Activated naive CD4-positive, alpha-beta T cell treated with anti-CD3 and anti-CD28 coated beads, Interleukin-2, amount 10 ng/mL, durations not matched to agents 7 days and 5 days (primary cell): ENCODE data around the gene ACP3.
"Not testable (repeated sequence)": the region's sequence is repeated elsewhere in the genome, so short reads cannot be mapped to it uniquely, and the experiment has no call there.

Source experiments
- CTCF ChIA-PET: fragments of 350-600 bp; sonication (Branson Sonifier 250); formaldehyde crosslinking; loops from one replicate; lab custom pipeline; 2021; ENCODE audit warnings: antibody characterized with exemption; lab: Charles Lee
- DNase-seq: peaks from one replicate; pipeline ENCODE4 v3.0.0-alpha.2; 2020
- H3K27ac Mint-ChIP-seq: one replicate; pipeline ENCODE4 v1.8.0; 2021; ENCODE audit warnings: mild to moderate bottlenecking, moderate library complexity, mixed read lengths
- H3K27me3 Mint-ChIP-seq: one replicate; pipeline ENCODE4 v1.8.0; 2021; ENCODE audit warnings: mild to moderate bottlenecking, mixed read lengths
- H3K36me3 Mint-ChIP-seq: one replicate; pipeline ENCODE4 v1.8.0; 2021; ENCODE audit warnings: mixed read lengths
- H3K4me1 Mint-ChIP-seq: one replicate; pipeline ENCODE4 v1.8.0; 2021; ENCODE audit warnings: mixed read lengths
- H3K4me3 Mint-ChIP-seq: one replicate; pipeline ENCODE4 v1.8.0; 2021; ENCODE audit warnings: mild to moderate bottlenecking, moderate library complexity, mixed read lengths
- H3K9me3 Mint-ChIP-seq: one replicate; pipeline ENCODE4 v1.8.0; 2021; ENCODE audit warnings: mixed read lengths

ACP3 gene

DNA sequence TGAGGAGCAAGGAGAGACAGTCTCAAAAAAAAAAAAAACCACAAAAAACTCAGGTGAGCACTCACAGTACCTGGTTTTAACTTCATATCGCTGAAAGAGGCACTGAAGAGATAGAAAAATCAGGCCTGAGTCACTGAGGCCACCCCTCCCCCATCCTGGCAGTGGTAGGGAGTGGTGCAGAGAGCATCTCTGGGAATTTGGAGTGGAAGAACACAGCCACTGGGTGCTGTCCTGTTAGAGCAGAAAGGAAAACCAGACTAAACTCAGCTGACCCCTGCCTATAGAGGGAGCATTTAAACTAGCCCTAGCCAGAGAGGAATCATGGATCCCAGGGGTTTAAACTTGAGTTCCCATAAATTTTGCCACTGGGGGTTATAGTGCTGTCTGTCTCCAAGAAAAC is 77.9 kb downstream of the ACP3 start:
- no peaks in the 10 kb centered on the region for H3K36me3 Mint-ChIP-seq
- no peaks in the 10 kb centered on the region for H3K4me1 Mint-ChIP-seq
- H3K27me3 Mint-ChIP-seq = no peaks in the 10 kb centered on the region
- CTCF ChIA-PET = interaction anchor here (1.1 to 6.1 kb wide), 2 partner anchors 15 to 44 kb away, joined by 3 to 61 read pairs; no protein-coding TSS in a partner anchor
- H3K9me3 Mint-ChIP-seq = no peaks in the 10 kb centered on the region
- H3K4me3 Mint-ChIP-seq = no peak overlapping the region
- no peak for DNase-seq
- H3K27ac Mint-ChIP-seq = no peak overlapping the region

DNA sequence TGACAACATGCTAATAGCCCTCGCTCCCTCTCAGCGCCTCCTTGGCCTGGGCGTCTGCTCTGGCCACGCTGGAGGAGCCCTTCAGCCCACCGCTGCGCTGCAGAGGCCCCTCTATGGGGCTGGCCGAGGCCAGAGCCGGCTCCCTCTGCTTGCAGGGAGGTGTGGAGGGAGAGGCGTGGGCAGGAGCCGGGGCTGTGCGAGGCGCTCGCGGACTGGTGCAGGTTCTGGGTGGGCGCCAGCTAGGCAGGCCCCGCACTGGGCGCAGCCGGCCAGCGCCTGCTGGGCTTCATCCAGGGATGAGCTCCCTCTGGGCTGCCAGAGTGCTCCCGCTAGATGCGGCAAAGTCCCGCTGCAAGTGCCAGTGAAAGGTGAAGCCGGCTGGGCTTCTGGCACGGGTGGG is 79.0 kb downstream of the ACP3 start:
- Mint-ChIP-seq H3K4me1 (no peaks in the 10 kb centered on the region), H3K27me3 (peaks cover 4% of the 10 kb centered on the region), H3K36me3 (no peaks in the 10 kb centered on the region), H3K27ac (no peak overlapping the region), H3K9me3 (no peaks in the 10 kb centered on the region), H3K4me3 (no peak overlapping the region)
- CTCF ChIA-PET = interaction anchor here (1.2 to 6.1 kb wide), 2 partner anchors 45 to 139 kb away, joined by 3 to 61 read pairs; no protein-coding TSS in a partner anchor
- DNase-seq = no peak

DNA sequence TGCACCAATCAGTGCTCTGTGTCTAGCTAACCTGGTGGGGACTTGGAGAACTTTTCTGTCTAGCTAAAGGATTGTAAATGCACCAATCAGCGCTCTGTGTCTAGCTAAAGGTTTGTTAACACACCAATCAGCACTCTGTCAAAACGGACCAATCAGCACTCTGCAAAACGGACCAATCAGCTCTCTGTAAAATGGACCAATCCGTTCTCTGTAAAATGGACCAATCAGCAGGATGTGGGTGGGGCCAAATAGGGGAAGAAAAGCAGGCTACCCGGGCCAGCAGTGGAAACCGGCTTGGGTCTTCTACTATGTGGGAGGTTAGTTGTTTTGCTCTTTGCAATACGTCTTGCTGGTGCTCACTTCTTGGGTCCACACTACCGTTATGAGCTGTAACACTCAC is 79.6 kb downstream of the ACP3 start:
- not testable (repeated sequence) for H3K27ac Mint-ChIP-seq, H3K4me1 Mint-ChIP-seq, DNase-seq, H3K27me3 Mint-ChIP-seq, H3K9me3 Mint-ChIP-seq, H3K36me3 Mint-ChIP-seq, H3K4me3 Mint-ChIP-seq
- CTCF ChIA-PET = interaction anchor here (1.2 to 6.1 kb wide), 2 partner anchors 46 to 140 kb away, joined by 3 to 61 read pairs; no protein-coding TSS in a partner anchor

DNA sequence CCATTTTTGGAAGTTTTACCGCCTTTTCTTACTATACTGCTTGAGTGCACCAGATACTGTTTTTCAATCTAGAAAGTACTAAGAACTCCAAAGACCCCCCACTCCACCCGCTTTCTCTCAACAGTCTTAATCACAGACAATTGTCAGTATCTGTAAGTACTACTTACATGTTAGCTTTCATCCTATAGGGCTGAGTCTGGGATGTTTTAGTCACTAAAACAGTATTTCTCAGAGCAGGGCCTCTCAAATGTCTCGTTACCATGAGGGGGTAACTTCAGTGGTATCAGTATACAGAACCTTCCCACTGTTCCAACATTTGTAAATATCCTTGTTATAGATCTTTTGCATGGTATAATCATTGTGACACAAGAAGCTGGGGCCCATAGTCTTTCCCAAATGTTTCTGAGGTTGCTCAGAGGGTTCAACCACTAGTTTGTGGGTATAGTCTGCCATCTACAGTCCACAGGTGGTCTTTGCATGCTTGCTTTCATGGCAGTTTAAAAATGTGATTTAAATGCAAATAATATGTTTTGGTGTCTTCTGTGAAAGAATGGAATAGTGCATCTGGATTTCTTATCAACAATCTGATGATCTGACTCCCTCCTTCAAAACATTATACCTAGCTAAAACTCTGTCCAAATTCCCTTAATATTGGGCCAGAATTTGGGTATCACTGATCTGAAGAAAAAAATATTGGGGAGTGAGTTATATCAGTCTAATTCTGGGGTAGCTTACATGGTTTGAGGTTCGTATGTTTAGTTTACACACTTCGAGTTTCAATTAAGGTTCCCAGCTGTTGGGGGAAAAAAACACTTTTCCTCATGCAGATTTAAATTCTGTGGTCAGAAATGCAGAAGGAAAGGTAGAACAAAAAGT is 82.1 kb downstream of the ACP3 start:
- Mint-ChIP-seq H3K4me1 (no peaks in the 10 kb centered on the region), H3K27ac (no peak overlapping the region), H3K4me3 (no peak overlapping the region), H3K27me3 (peaks cover 11% of the 10 kb centered on the region), H3K9me3 (no peaks in the 10 kb centered on the region), H3K36me3 (no peaks in the 10 kb centered on the region)
- CTCF ChIA-PET = interaction anchor here (1.5 to 6.1 kb wide), 2 partner anchors 48 to 242 kb away, joined by 4 to 61 read pairs; no protein-coding TSS in a partner anchor
- peak; percentile 46 for DNase-seq

DNA sequence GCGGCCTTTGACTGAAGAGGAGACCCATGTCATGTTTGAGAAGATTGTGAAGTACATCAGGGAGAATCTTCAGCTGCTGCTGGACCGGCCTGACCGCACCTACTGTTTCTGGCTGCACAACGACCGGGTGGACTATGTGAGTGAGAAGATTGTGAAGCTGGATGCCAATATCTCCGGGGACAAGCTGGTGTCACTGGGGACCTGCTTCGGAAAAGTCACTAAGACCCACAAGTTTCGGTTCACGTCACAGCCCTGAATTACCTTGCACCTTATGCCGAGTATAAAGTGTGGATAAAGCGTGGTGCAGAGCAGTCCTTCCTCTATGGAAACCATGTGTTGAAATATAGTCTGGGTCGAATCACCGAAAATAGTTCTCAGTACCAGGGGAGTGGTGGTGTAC is 84.0 kb downstream of the ACP3 start:
- Mint-ChIP-seq H3K9me3 (no peaks in the 10 kb centered on the region), H3K4me1 (no peaks in the 10 kb centered on the region), H3K4me3 (no peak overlapping the region), H3K27me3 (peaks cover 11% of the 10 kb centered on the region), H3K36me3 (no peaks in the 10 kb centered on the region), H3K27ac (no peak overlapping the region)
- no peak for DNase-seq
- CTCF ChIA-PET = interaction anchor here (6.1 kb wide), 1 partner anchor 50 kb away, joined by 61 read pairs; no protein-coding TSS in a partner anchor

DNA sequence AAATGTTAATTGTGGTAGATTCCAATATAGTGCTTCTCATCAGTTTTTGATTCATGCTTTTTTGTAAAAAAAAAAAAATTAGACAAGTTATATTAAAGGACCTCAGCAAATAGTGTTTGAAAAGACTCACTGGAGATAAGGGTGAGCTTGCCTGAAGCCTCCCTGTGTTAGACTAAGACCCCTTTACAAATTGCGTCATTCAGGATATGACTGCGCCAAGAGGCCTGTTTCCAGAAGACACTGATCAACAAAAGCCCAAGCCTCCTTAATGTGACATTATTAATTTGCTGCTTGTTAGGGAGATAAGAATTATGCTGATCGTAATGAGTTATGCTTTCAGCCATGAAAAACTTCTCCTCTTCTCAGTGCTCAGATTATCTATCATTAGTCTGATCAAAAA is 87.1 kb downstream of the ACP3 start:
- H3K4me3 Mint-ChIP-seq = no peak overlapping the region
- CTCF ChIA-PET = no interaction called here
- H3K27me3 Mint-ChIP-seq = peaks cover 15% of the 10 kb centered on the region
- H3K9me3 Mint-ChIP-seq = no peaks in the 10 kb centered on the region
- H3K36me3 Mint-ChIP-seq = no peaks in the 10 kb centered on the region
- DNase-seq = no peak
- no peaks in the 10 kb centered on the region for H3K4me1 Mint-ChIP-seq
- H3K27ac Mint-ChIP-seq = no peak overlapping the region

DNA sequence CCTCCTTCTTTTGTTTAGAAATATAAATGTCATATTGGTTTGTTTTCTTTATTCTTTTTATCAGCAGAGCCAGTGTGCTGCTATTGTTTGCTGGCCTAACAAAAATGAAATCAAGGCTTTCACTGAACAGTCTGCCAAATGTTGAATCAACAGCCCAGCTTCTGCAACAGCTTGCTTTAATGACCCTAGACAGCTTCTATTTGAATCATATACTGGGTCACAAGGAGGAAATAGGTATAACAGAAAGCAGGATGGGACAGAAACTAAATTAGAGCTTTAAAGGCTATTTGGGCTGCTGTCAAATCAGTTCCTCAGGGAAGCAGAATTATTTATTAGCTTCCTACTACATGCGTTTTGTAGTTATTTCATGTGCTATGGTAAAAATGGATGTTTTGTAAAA is 88.0 kb downstream of the ACP3 start:
- H3K27ac Mint-ChIP-seq = no peak overlapping the region
- H3K4me1 Mint-ChIP-seq = no peaks in the 10 kb centered on the region
- no peaks in the 10 kb centered on the region for H3K9me3 Mint-ChIP-seq
- CTCF ChIA-PET = no interaction called here
- H3K36me3 Mint-ChIP-seq = no peaks in the 10 kb centered on the region
- DNase-seq = no peak
- no peak overlapping the region for H3K4me3 Mint-ChIP-seq
- peaks cover 16% of the 10 kb centered on the region for H3K27me3 Mint-ChIP-seq

DNA sequence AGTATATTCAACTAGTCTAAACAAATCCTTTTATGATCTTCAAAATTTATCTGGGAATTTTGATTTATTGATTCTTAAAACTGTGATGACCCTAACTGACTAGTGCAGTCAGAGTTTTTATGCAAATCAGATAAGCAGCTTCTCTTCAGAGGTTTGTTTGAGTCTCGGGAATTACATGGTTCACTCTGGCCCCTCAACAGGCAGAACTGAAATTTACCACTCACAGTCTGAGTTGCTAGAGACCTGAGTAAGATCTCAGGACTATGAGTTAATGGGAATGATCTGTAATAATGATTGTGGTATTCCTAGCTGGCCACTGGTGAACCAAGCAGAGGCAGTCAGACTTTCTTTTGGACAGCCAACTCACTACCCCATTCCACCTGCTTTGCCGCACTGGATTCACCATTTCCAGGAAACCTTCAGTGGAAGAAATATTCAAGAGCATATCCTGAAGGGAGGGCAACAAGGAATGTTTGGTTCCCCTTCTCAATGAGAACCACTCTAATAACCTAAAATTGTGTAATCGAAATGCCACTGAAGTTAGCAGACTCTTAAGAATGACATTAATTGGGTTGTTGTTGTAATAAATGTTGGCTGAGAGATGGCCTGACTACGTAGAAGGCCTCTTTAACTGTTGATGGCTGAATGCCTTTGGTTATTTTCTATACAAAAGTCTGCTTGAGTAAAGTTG is 88.5 kb downstream of the ACP3 start:
- Mint-ChIP-seq H3K27me3 (peaks cover 20% of the 10 kb centered on the region), H3K27ac (no peak overlapping the region), H3K4me3 (no peak overlapping the region), H3K4me1 (no peaks in the 10 kb centered on the region), H3K36me3 (no peaks in the 10 kb centered on the region), H3K9me3 (no peaks in the 10 kb centered on the region)
- no peak for DNase-seq
- CTCF ChIA-PET = no interaction called here

DNA sequence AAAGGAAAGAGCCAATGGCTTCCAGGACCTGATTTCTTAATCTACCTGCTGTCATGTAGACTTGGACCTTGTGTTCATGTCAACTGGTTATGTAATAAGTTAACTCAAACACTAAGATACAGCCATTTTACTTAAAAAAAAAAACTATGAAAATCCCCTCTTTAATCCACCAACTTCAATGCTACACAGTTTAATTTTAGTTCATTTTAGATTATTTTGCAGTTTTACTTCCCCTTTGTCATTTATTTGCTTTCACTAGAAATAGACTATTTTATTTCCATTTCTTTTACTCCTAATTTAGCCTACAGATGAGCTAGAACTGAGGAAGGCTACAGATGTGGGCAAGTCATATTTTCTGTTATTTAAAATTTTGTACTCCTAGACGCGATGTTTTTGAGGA is 89.4 kb downstream of the ACP3 start:
- H3K36me3 Mint-ChIP-seq = no peaks in the 10 kb centered on the region
- no peaks in the 10 kb centered on the region for H3K4me1 Mint-ChIP-seq
- CTCF ChIA-PET = interaction anchor here (0.7 kb wide), 1 partner anchor 16 kb away, joined by 3 read pairs; no protein-coding TSS in a partner anchor
- H3K27ac Mint-ChIP-seq = no peak overlapping the region
- H3K9me3 Mint-ChIP-seq = no peaks in the 10 kb centered on the region
- H3K27me3 Mint-ChIP-seq = peaks cover 13% of the 10 kb centered on the region
- DNase-seq = no peak
- H3K4me3 Mint-ChIP-seq = no peak overlapping the region

DNA sequence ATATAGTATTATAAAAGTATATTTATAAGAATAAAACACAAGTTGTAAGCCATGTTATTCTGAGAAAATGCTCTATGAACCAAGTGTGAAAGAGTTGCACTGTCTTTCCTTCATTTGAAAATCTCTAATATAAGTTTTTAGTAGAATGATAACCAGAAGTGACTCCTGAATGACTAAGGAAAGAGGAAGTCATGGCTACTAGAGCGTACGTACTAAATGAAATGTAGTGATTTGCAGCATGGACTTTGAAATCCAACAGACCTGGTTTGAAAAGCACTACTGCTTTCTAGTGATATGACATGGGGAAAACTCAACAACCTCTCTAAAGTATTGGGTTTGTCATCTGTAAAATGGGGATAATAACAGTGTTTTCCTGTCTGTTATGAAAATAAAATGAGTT is 89.8 kb downstream of the ACP3 start:
- no peak overlapping the region for H3K4me3 Mint-ChIP-seq
- no peaks in the 10 kb centered on the region for H3K4me1 Mint-ChIP-seq
- no peak overlapping the region for H3K27ac Mint-ChIP-seq
- H3K36me3 Mint-ChIP-seq = no peaks in the 10 kb centered on the region
- H3K27me3 Mint-ChIP-seq = peaks cover 12% of the 10 kb centered on the region
- DNase-seq = no peak
- CTCF ChIA-PET = interaction anchor here (0.7 kb wide), 1 partner anchor 16 kb away, joined by 3 read pairs; no protein-coding TSS in a partner anchor
- H3K9me3 Mint-ChIP-seq = no peaks in the 10 kb centered on the region
